Cardiac septum (tissue), 1 donor: ENCODE results near the gene IRGQ. TPM values are rescaled to one million over a fixed set of nuclear protein-coding genes. Genes with fewer than 3 reads are reported as not detected.

Experiments used
- DNase-seq: peaks from one replicate; pipeline ENCODE4 v3.0.0-alpha.2; 2020; ENCODE audit warnings: low spot score
- intact Hi-C: fragments of 100-400 bp; cut with DNase I; formaldehyde crosslinking; loops from one replicate; pipeline ENCODE4 v1.14.0; 2022
- total RNA-seq: library from RNA; stranded (reverse); fragmentation: NEBNext Ultra II Directional; extraction: Animal tissue kit (Norgen Biotek cat#: 25700); gene quantifications from one replicate; pipeline ENCODE4 v1.2.1, GENCODE V29; 2021
- donor health status: DM: no; HTN: no; CAD: no.

IRGQ gene
- total RNA-seq, 1 donor from 2014 or later, result 30.2 TPM

- DNase-seq, result no peak
- intact Hi-C loops, result no loop called here
Observed at GRCh38 chr19:43625918-43626579, 30.1 kb upstream of the IRGQ start.

GRCh38 chr19:43624933-43625332, 29.0 kb upstream of the IRGQ start:
- DNase-seq, result no peak

GRCh38 chr19:43623889-43624670, 28.1 kb upstream of the IRGQ start:
- DNase-seq, result no peak
- intact Hi-C loops, result no loop called here

More at GRCh38 chr19:43624933-43625332, 29.0 kb upstream of the IRGQ start:
- intact Hi-C loops, result no loop called here

- intact Hi-C loops, result no loop called here
- no peak for DNase-seq
Observed at GRCh38 chr19:43622956-43623355, 27.0 kb upstream of the IRGQ start.

- intact Hi-C loops, result no loop called here
- no peak for DNase-seq
Observed at GRCh38 chr19:43622070-43622469, 26.1 kb upstream of the IRGQ start.

GRCh38 chr19:43620061-43621001, 24.4 kb upstream of the IRGQ start:
- no peak for DNase-seq
- intact Hi-C loops, result no loop called here

- DNase-seq, result peak; percentile 92
- intact Hi-C loops, result loop anchor here (1.0 kb wide), 1 partner anchor 23 kb away; the partner anchor contains the start of genes IRGQ and ZNF576
Observed at GRCh38 chr19:43619262-43620060, 23.5 kb upstream of the IRGQ start, which contains the start of gene ZNF428. ZNF428 (minus strand) TSS chr19:43619629; CDS start chr19:43614304, 5,325 bp downstream.

GRCh38 chr19:43618921-43619261, 23.0 kb upstream of the IRGQ start:
- intact Hi-C loops, result loop anchor here (1.0 kb wide), 1 partner anchor 23 kb away; the partner anchor contains the start of genes IRGQ and ZNF576
- DNase-seq, result no peak

GRCh38 chr19:43616954-43617353, 21.0 kb upstream of the IRGQ start:
- intact Hi-C loops, result no loop called here
- no peak for DNase-seq

GRCh38 chr19:43616306-43616705, 20.4 kb upstream of the IRGQ start:
- intact Hi-C loops, result no loop called here
- DNase-seq, result no peak

- DNase-seq, result no peak
Observed at GRCh38 chr19:43612374-43612773, 16.4 kb upstream of the IRGQ start.

GRCh38 chr19:43611788-43612187, 15.9 kb upstream of the IRGQ start, which contains the start of gene SRRM5:
SRRM5 (plus strand) TSS chr19:43612088; CDS start chr19:43612122, 34 bp downstream.
- intact Hi-C loops, result no loop called here
- DNase-seq, result no peak

More at GRCh38 chr19:43612374-43612773, 16.4 kb upstream of the IRGQ start:
- intact Hi-C loops, result no loop called here

GRCh38 chr19:43610493-43610892, 14.6 kb upstream of the IRGQ start:
- intact Hi-C loops, result no loop called here
- DNase-seq, result no peak

- intact Hi-C loops, result no loop called here
- DNase-seq, result no peak
Observed at GRCh38 chr19:43609872-43610271, 13.9 kb upstream of the IRGQ start.

- intact Hi-C loops, result no loop called here
- DNase-seq, result no peak
Observed at GRCh38 chr19:43607238-43608205, 11.6 kb upstream of the IRGQ start.

- intact Hi-C loops, result no loop called here
- DNase-seq, result no peak
Observed at GRCh38 chr19:43606569-43607229, 10.8 kb upstream of the IRGQ start.

- no peak for DNase-seq
- intact Hi-C loops, result no loop called here
Observed at GRCh38 chr19:43605875-43606568, 10.1 kb upstream of the IRGQ start.
